Measurements from ENCODE around the gene MED27. TPM values are rescaled to one million over a fixed set of nuclear protein-coding genes. Genes with fewer than 3 reads are reported as not detected.

MED27 gene
- total and polyA plus RNA-seq, 9 of the 15 experiments (the other 6 are each of a cell fraction or from before 2014, with no cell fraction given), result 24.4 to 91.0 (median 36.1) TPM

DNA sequence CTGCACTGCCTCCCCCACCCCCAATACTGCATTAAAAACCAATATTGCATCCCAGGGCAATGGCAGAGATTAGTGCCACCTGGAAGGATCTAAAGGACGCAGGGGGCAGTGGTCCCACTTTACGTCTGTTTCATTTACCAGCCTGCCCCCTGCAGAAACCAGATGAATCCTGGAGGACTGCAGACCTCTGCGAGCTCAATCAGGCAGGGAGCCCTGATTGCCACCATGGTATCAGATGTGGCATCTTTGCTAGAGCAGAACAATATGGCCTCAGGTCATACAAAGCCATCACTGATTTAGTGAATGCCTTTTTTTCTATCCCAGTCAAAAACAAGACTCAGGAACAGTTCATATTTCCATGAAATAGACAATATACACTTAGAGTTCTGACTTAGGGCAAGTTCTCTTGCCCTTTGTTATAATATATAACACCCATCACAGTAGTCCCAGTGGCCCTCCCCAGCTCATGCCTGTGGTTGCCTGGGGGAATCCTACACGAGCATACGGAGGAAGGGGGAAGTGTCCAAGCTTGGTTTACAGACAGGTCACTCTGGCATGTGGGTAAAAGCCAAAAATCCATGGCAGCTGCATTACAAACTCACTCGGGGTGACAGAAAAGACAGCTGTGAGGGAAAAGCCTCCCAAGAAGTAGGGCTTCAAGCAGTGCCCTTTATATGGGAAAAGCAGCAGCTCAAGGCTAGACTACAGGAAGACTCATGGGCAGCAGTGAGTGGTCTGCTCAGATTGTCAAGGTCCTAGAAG is 85.1 kb downstream of the MED27 start (continued):
- TF ChIP-seq, protein P1, sequence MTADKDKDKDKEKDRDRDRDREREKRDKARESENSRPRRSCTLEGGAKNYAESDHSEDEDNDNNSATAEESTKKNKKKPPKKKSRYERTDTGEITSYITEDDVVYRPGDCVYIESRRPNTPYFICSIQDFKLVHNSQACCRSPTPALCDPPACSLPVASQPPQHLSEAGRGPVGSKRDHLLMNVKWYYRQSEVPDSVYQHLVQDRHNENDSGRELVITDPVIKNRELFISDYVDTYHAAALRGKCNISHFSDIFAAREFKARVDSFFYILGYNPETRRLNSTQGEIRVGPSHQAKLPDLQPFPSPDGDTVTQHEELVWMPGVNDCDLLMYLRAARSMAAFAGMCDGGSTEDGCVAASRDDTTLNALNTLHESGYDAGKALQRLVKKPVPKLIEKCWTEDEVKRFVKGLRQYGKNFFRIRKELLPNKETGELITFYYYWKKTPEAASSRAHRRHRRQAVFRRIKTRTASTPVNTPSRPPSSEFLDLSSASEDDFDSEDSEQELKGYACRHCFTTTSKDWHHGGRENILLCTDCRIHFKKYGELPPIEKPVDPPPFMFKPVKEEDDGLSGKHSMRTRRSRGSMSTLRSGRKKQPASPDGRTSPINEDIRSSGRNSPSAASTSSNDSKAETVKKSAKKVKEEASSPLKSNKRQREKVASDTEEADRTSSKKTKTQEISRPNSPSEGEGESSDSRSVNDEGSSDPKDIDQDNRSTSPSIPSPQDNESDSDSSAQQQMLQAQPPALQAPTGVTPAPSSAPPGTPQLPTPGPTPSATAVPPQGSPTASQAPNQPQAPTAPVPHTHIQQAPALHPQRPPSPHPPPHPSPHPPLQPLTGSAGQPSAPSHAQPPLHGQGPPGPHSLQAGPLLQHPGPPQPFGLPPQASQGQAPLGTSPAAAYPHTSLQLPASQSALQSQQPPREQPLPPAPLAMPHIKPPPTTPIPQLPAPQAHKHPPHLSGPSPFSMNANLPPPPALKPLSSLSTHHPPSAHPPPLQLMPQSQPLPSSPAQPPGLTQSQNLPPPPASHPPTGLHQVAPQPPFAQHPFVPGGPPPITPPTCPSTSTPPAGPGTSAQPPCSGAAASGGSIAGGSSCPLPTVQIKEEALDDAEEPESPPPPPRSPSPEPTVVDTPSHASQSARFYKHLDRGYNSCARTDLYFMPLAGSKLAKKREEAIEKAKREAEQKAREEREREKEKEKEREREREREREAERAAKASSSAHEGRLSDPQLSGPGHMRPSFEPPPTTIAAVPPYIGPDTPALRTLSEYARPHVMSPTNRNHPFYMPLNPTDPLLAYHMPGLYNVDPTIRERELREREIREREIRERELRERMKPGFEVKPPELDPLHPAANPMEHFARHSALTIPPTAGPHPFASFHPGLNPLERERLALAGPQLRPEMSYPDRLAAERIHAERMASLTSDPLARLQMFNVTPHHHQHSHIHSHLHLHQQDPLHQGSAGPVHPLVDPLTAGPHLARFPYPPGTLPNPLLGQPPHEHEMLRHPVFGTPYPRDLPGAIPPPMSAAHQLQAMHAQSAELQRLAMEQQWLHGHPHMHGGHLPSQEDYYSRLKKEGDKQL (CRISPR knock-in tag; IDR thresholded peaks at IDR 0.05; ENCODE audit: borderline replicate concordance), result no peak
- TF ChIP-seq, protein P2, sequence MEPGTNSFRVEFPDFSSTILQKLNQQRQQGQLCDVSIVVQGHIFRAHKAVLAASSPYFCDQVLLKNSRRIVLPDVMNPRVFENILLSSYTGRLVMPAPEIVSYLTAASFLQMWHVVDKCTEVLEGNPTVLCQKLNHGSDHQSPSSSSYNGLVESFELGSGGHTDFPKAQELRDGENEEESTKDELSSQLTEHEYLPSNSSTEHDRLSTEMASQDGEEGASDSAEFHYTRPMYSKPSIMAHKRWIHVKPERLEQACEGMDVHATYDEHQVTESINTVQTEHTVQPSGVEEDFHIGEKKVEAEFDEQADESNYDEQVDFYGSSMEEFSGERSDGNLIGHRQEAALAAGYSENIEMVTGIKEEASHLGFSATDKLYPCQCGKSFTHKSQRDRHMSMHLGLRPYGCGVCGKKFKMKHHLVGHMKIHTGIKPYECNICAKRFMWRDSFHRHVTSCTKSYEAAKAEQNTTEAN (CRISPR knock-in tag; IDR thresholded peaks at IDR 0.05), result no peak
- TF ChIP-seq MTA2 (IDR thresholded peaks at IDR 0.05; ENCODE audit: low read depth), result no peak

Data from K562 (cell line).